VCaP (cell line): ENCODE results near the gene PAMR1.

Source experiments
- H3K27ac ChIP-seq: fragments of 450-650 bp; 2 replicates; pipeline ENCODE4 v1.5.1; 2017
- CTCF ChIP-seq: fragments of 450-650 bp; conservative IDR thresholded peaks from 2 replicates; pipeline ENCODE4 v1.5.1; 2017; ENCODE audit warnings: mild to moderate bottlenecking, moderate library complexity

PAMR1 gene

GRCh38 chr11:35525501-35526175, at the start of gene PAMR1:
Gene PAMR1, minus strand, starts transcription at chr11:35525616. Its CDS starts 31 bp downstream, at chr11:35525585.
- no peak for TF ChIP-seq CTCF
- no peak within 1 kb of the TSS for H3K27ac ChIP-seq

- no peak for TF ChIP-seq CTCF
- H3K27ac ChIP-seq, result no peak overlapping the region
These were observed 46.3 kb upstream of the PAMR1 start for GRCh38 chr11:35571696-35572095.

- H3K27ac ChIP-seq, result no peak overlapping the region
- TF ChIP-seq CTCF, result no peak
These were observed 42.5 kb upstream of the PAMR1 start for GRCh38 chr11:35567737-35568465.

GRCh38 chr11:35566885-35567284, 41.5 kb upstream of the PAMR1 start:
- no peak overlapping the region for H3K27ac ChIP-seq

GRCh38 chr11:35566181-35566580, 40.8 kb upstream of the PAMR1 start:
- H3K27ac ChIP-seq, result no peak overlapping the region
- no peak for TF ChIP-seq CTCF

More at GRCh38 chr11:35566885-35567284, 41.5 kb upstream of the PAMR1 start:
- no peak for TF ChIP-seq CTCF

GRCh38 chr11:35564245-35564595, 38.8 kb upstream of the PAMR1 start:
- no peak for TF ChIP-seq CTCF
- no peak overlapping the region for H3K27ac ChIP-seq

- H3K27ac ChIP-seq, result no peak overlapping the region
- no peak for TF ChIP-seq CTCF
These were observed 38.2 kb upstream of the PAMR1 start for GRCh38 chr11:35563484-35564244.
